ENCODE results near the gene ASPRV1. TPM values are rescaled to one million over a fixed set of nuclear protein-coding genes. Genes with fewer than 3 reads are reported as not detected.

ASPRV1 gene
- total and polyA plus RNA-seq, 8 donors, result 0.73 to 4.2 (median 3.0) TPM

DNA sequence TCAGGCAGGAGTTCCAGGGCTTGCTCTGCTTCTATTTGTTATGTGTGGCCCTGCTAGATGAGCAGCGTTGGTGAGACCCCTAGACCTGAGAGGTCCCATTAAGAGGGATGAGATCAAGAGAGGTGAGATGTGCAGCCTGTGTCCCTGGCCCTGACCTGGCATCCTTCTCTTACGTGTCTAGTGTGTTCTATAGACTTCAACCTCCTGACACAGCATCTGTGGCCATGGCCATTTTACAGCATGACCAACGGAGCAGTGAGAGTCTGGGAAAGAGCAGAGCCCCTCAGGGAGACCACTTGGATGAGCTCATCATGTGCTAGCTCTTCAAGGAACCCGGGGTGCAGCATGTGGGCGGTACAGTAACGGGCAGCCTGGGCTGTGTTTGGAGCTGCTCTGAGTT is 32.7 kb upstream of the ASPRV1 start:
- intact Hi-C loops (cut with DNase I), result no loop called here
- H3K9me3 ChIP-seq, result no peaks in the 10 kb centered on the region
- H3K4me1 ChIP-seq, result peaks cover 0 to 21% of the 10 kb centered on the region in 2 donors
- H3K27me3 ChIP-seq, result no peaks in the 10 kb centered on the region
- ATAC-seq, result no peak
- peaks cover 0 to 16% of the 10 kb centered on the region in 2 donors for H3K36me3 ChIP-seq
- no peak overlapping the region for H3K27ac ChIP-seq
- DNase-seq, result no peak
- TF ChIP-seq, protein P1, sequence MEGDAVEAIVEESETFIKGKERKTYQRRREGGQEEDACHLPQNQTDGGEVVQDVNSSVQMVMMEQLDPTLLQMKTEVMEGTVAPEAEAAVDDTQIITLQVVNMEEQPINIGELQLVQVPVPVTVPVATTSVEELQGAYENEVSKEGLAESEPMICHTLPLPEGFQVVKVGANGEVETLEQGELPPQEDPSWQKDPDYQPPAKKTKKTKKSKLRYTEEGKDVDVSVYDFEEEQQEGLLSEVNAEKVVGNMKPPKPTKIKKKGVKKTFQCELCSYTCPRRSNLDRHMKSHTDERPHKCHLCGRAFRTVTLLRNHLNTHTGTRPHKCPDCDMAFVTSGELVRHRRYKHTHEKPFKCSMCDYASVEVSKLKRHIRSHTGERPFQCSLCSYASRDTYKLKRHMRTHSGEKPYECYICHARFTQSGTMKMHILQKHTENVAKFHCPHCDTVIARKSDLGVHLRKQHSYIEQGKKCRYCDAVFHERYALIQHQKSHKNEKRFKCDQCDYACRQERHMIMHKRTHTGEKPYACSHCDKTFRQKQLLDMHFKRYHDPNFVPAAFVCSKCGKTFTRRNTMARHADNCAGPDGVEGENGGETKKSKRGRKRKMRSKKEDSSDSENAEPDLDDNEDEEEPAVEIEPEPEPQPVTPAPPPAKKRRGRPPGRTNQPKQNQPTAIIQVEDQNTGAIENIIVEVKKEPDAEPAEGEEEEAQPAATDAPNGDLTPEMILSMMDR (IDR thresholded peaks at IDR 0.05), result no peak
- H3K4me3 ChIP-seq, result no peak overlapping the region

DNA sequence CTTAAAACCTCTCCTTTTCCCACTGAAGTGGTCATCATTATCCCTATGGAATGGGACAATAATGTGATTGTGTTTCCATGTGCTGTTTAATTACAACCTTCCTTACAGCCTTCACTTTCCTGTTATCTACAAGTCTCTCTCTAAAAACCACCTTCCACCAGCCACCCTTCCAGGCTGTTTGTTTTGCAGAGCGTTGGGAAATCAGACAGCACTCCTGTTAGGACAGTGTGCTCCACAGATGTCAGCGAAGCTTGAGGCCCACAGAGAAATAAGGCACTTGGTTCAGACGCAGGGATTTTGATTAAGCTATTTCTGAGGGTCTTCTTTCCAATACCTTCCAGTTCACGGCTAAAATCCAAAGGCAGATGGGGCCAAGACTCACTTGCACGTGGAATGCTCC is 32.3 kb upstream of the ASPRV1 start:
- DNase-seq (no peak), ATAC-seq (no peak)
- H3K4me3 ChIP-seq, result no peak overlapping the region
- TF ChIP-seq, protein P1 (IDR thresholded peaks at IDR 0.05), result no peak
- H3K27ac ChIP-seq, result no peak overlapping the region
- no peaks in the 10 kb centered on the region for H3K27me3 ChIP-seq
- H3K36me3 ChIP-seq, result peaks cover 0 to 16% of the 10 kb centered on the region in 2 donors
- intact Hi-C loops (cut with DNase I), result no loop called here
- peaks cover 0 to 21% of the 10 kb centered on the region in 2 donors for H3K4me1 ChIP-seq
- H3K9me3 ChIP-seq, result no peaks in the 10 kb centered on the region

DNA sequence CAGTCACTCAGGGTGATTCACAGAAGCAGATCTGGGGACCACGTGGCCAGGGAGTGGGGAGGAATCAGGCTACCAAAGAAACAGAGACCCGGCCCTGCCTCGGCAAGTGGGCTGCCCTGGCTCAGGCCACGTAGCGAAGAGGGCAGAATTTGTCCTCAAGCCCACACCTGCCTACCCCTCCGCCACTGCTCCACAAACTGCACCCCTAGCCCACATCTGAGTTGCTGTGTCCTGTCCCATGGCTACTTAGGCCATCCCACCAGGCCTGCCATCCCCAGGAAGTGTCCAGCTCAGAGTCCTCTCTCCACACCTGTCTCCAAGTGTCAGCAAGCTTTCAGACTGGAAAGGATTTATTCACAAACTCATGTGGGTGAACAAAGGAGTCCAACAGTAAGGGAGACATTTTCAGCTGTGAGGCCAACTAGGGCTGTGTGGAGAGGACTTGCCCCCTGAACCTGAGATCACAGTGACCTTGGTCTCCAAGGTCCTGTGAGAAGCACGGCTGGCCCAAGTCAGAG is 31.7 kb upstream of the ASPRV1 start:
- H3K9me3 ChIP-seq, result no peaks in the 10 kb centered on the region
- ATAC-seq, result no peak
- peaks cover 0 to 16% of the 10 kb centered on the region in 2 donors for H3K36me3 ChIP-seq
- H3K4me3 ChIP-seq, result no peak overlapping the region
- peaks cover 0 to 19% of the 10 kb centered on the region in 2 donors for H3K4me1 ChIP-seq
- H3K27ac ChIP-seq, result no peak overlapping the region
- TF ChIP-seq, protein P1 (IDR thresholded peaks at IDR 0.05), result no peak
- intact Hi-C loops (cut with DNase I), result no loop called here
- no peaks in the 10 kb centered on the region for H3K27me3 ChIP-seq
- DNase-seq, result no peak

DNA sequence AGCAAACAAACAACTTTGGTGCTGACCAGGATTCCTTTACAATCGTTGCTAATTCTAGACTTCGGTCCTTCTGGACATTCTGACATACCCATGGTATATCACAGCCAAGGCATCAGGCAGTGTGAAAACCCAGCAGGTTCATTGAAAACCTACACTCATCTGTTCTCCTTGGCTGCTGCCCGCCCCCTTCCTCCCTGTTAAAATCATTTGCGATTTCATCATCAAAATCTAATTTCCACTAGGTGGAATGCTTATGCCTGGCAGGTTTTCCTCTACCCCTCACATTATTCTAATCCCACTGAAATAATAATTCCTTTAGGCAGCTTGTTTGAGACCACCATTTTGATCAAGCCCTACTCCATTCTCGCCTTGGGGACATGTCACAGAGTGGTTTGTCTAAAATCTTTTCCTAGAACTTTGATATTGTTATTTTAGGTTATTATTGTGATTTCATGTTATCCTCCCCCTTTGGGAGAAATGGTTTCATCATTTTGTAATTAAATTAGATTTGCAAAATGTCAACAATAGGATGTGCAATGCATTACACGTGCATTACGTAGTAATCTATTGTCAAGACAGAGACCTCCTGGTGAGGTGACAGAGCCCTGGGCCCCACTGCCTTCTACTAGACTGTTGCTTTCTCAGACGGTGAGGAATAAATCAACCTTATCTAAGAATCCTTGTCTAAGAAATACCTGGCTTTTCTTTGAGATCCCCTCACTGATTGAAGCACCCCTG is 31.0 kb upstream of the ASPRV1 start:
- TF ChIP-seq, protein P1 (IDR thresholded peaks at IDR 0.05), result no peak
- Histone ChIP-seq H3K4me3 (no peak overlapping the region), H3K9me3 (no peaks in the 10 kb centered on the region), H3K36me3 (peaks cover 0 to 16% of the 10 kb centered on the region in 2 donors), H3K4me1 (peaks cover 0 to 13% of the 10 kb centered on the region in 2 donors), H3K27me3 (no peaks in the 10 kb centered on the region), H3K27ac (no peak overlapping the region)
- no peak for DNase-seq
- no peak for ATAC-seq
- intact Hi-C loops (cut with DNase I), result no loop called here

DNA sequence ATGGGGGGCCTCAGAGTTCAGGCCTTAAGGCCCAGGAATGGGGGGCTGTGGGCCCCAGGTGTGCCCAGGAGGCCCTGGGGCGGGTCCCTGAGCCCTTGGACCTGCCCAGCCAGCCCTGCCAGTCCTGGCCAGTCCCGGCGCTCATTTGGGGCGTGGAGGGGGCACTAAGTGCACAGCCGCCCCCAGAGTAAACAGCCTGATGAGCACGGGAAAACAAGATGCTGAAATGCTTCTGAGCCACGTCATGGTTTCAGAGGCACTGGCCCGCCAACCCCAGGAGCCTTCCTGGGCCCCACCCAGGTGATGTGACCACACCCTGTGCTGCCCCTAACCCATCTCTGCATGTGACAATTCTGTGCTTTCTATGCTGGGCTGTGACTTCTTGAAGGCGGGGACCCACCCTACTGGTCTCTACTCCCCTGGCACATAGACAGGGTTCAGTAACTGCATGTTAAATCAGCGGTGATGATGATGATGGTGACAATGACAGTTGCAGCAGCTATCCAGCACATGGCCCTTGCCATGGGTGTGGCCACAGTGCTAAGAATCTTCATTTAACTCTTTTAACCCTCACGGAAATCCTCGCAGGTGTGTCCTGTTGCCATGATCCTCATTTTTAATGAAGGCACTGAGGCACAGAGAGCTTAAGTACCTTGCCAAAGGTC is 28.1 kb upstream of the ASPRV1 start:
- Histone ChIP-seq H3K4me3 (no peak overlapping the region), H3K4me1 (peaks cover 0 to 14% of the 10 kb centered on the region in 2 donors), H3K36me3 (peaks cover 0 to 8% of the 10 kb centered on the region in 2 donors), H3K27ac (no peak overlapping the region), H3K27me3 (no peaks in the 10 kb centered on the region), H3K9me3 (no peaks in the 10 kb centered on the region)
- ATAC-seq (no peak), DNase-seq (no peak)
- intact Hi-C loops (cut with DNase I), result no loop called here
- TF ChIP-seq, protein P1 (IDR thresholded peaks at IDR 0.05), result no peak

Data from left lung (tissue), 10 donors.